ENCODE measurements around the gene S100A5.

S100A5 gene

DNA sequence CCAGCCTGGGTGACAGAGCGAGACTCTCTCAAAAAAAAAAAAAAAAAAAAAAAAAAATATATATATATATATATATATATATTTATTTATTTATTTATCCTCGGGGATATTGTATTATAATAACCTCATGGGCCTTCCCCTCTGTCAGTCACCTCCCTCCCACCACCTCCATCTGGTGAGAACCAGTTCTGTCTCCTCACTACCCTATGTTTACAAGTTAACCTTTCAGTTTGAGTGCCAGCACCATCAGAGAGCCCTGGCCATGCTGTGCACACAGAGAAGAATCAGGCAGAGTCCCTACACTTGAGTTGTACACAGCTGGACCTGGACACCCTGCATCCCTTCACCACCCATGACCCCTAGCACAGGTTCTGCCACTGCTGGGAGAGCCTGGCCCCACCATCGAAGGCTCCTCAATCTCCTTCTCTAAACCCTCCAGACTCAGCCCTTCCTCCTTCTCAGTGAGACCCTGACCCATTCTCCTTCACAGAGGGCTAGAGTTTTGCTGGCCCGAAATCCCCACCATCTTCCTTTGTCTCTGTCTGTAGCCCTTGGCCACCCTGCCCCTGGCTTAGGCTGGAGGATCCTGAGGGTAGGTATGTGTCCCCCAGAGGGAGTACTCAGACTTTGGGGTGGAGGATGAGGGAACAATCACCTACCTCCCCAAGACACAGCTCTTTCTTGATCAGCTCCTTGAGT, 1.2 kb downstream of the S100A5 start:
- Histone ChIP-seq H3K9me2 (replicated peaks; ENCODE audit: control insufficient read depth, low read length) (no peaks in the 10 kb centered on the region), H3K4me2 (ENCODE audit: low read length) (no peak overlapping the region), H3K27me3 (ENCODE audit: control insufficient read depth, low read length) (peaks cover 23% of the 10 kb centered on the region), H4K20me1 (ENCODE audit: control insufficient read depth, insufficient read depth, low read depth, low read length) (no peaks in the 10 kb centered on the region), H3K36me3 (ENCODE audit: control insufficient read depth, low read length) (no peaks in the 10 kb centered on the region), H3K4me1 (ENCODE audit: control insufficient read depth, low read length) (peaks cover 3% of the 10 kb centered on the region; the same call in 1 of the 2 replicates), H3K27ac (ENCODE audit: low read depth, low read length) (no peak overlapping the region), H3K4me3 (ENCODE audit: low read length) (no peak overlapping the region), H3K9me3 (ENCODE audit: control insufficient read depth, insufficient read depth, low read length) (no peaks in the 10 kb centered on the region), H3K79me2 (ENCODE audit: control insufficient read depth, low read length) (no peaks in the 10 kb centered on the region), H3F3A (ENCODE audit: control insufficient read depth, insufficient read depth) (no peaks in the 10 kb centered on the region)
- TF ChIP-seq, protein P1, sequence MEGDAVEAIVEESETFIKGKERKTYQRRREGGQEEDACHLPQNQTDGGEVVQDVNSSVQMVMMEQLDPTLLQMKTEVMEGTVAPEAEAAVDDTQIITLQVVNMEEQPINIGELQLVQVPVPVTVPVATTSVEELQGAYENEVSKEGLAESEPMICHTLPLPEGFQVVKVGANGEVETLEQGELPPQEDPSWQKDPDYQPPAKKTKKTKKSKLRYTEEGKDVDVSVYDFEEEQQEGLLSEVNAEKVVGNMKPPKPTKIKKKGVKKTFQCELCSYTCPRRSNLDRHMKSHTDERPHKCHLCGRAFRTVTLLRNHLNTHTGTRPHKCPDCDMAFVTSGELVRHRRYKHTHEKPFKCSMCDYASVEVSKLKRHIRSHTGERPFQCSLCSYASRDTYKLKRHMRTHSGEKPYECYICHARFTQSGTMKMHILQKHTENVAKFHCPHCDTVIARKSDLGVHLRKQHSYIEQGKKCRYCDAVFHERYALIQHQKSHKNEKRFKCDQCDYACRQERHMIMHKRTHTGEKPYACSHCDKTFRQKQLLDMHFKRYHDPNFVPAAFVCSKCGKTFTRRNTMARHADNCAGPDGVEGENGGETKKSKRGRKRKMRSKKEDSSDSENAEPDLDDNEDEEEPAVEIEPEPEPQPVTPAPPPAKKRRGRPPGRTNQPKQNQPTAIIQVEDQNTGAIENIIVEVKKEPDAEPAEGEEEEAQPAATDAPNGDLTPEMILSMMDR (IDR thresholded peaks at IDR 0.05; ENCODE audit: low read depth, low read length, poor library complexity, severe bottlenecking), result no peak
- TF ChIP-seq EZH2phosphoT487 (IDR thresholded peaks at IDR 0.05; ENCODE audit: borderline replicate concordance, low read length), result no peak

DNA sequence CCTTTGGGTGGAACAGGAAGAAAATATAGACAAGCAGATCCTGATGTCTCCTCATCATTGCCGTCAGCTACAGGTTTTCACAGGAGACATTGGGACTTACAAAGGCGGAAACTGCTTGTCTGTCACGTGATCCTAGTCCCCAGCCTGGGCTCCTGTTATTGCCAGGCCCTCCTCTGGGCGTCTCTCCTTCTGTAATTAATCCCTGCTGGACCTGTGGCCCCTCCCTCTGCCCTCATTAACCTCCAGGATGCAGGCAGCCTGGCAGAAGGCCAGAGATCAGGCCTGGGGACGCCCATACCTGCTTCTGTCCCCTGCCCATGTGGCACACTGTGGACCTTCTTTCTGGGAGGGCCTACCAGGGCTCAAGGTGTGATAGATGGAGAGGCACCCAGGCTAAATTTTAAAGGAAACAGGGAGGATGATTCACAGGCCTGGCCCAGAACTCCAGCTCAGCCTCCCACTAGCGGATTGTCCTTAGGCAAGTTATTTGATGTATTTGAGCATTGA, 2.4 kb downstream of the S100A5 start:
- peaks cover 3% of the 10 kb centered on the region; the same call in 1 of the 2 replicates for H3K4me1 ChIP-seq (ENCODE audit: control insufficient read depth, low read length)
- H3K27ac ChIP-seq (ENCODE audit: low read depth, low read length), result no peak overlapping the region
- TF ChIP-seq, protein P1 (IDR thresholded peaks at IDR 0.05; ENCODE audit: low read depth, low read length, poor library complexity, severe bottlenecking), result no peak
- TF ChIP-seq EZH2phosphoT487 (IDR thresholded peaks at IDR 0.05; ENCODE audit: borderline replicate concordance, low read length), result no peak
- H3K4me2 ChIP-seq (ENCODE audit: low read length), result no peak overlapping the region
- H3K9me2 ChIP-seq (replicated peaks; ENCODE audit: control insufficient read depth, low read length), result no peaks in the 10 kb centered on the region
- no peaks in the 10 kb centered on the region for H3K36me3 ChIP-seq (ENCODE audit: control insufficient read depth, low read length)
- no peaks in the 10 kb centered on the region for H4K20me1 ChIP-seq (ENCODE audit: control insufficient read depth, insufficient read depth, low read depth, low read length)
- no peaks in the 10 kb centered on the region for H3K9me3 ChIP-seq (ENCODE audit: control insufficient read depth, insufficient read depth, low read length)
- no peaks in the 10 kb centered on the region for H3K79me2 ChIP-seq (ENCODE audit: control insufficient read depth, low read length)
- peaks cover 25% of the 10 kb centered on the region for H3K27me3 ChIP-seq (ENCODE audit: control insufficient read depth, low read length)
- H3K4me3 ChIP-seq (ENCODE audit: low read length), result no peak overlapping the region
- H3F3A ChIP-seq (ENCODE audit: control insufficient read depth, insufficient read depth), result no peaks in the 10 kb centered on the region

DNA sequence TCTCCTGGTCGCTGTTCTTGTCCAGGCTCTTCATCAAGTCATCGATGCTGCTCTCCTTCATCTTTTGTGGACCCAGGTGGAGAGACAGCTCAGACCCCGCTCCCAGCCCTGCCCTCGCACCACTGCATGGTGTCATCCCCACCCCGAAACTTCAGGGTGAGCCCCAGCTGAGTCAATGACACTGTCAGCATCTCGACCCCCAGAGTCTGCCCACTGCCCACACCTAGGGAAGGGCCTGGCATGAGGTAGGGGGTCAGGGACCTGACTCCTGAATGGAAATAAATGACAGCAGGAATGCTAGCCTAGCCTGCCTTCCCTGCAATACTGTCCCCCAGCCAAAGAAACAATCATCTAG, 3.4 kb downstream of the S100A5 start:
- no peaks in the 10 kb centered on the region for H3K9me3 ChIP-seq (ENCODE audit: control insufficient read depth, insufficient read depth, low read length)
- H3K4me3 ChIP-seq (ENCODE audit: low read length), result no peak overlapping the region
- H3F3A ChIP-seq (ENCODE audit: control insufficient read depth, insufficient read depth), result no peaks in the 10 kb centered on the region
- H3K4me2 ChIP-seq (ENCODE audit: low read length), result no peak overlapping the region
- H3K79me2 ChIP-seq (ENCODE audit: control insufficient read depth, low read length), result no peaks in the 10 kb centered on the region
- no peaks in the 10 kb centered on the region for H3K36me3 ChIP-seq (ENCODE audit: control insufficient read depth, low read length)
- peaks cover 6% of the 10 kb centered on the region; the same call in 1 of the 2 replicates for H3K4me1 ChIP-seq (ENCODE audit: control insufficient read depth, low read length)
- H4K20me1 ChIP-seq (ENCODE audit: control insufficient read depth, insufficient read depth, low read depth, low read length), result no peaks in the 10 kb centered on the region
- TF ChIP-seq EZH2phosphoT487 (IDR thresholded peaks at IDR 0.05; ENCODE audit: borderline replicate concordance, low read length), result no peak
- TF ChIP-seq, protein P1 (IDR thresholded peaks at IDR 0.05; ENCODE audit: low read depth, low read length, poor library complexity, severe bottlenecking), result no peak
- no peak overlapping the region for H3K27ac ChIP-seq (ENCODE audit: low read depth, low read length)
- H3K27me3 ChIP-seq (ENCODE audit: control insufficient read depth, low read length), result peaks cover 26% of the 10 kb centered on the region
- H3K9me2 ChIP-seq (replicated peaks; ENCODE audit: control insufficient read depth, low read length), result no peaks in the 10 kb centered on the region

Data from DOHH2 (cell line).